Panc1 (cell line): Measurements from ENCODE around the gene TBRG4. TPM values are rescaled to one million over a fixed set of nuclear protein-coding genes. Genes with fewer than 3 reads are reported as not detected.

Experiments used
- ATAC-seq: fragments of 200-7000 bp; cut with Tn5 transposase; 2 replicates; pipeline ENCODE4 v1.9.1; 2020; ENCODE audit warnings: mild to moderate bottlenecking, moderate library complexity
- BruUV-seq: library from RNA; stranded (reverse); fragments of 400-500 nt; replicated peaks from 2 replicates; lab custom pipeline; 2021; lab: Mats Ljungman, UMichigan
- CTCF ChIA-PET: fragments of 300-600 bp; sonication (Branson Sonifier 250); formaldehyde crosslinking; loops from one replicate; lab custom pipeline; 2022; ENCODE audit warnings: antibody characterized with exemption; lab: Charles Lee
- POLR2A ChIA-PET: fragments of 300-600 bp; sonication (Branson Sonifier 250); formaldehyde crosslinking; loops from one replicate; lab custom pipeline; 2022; ENCODE audit warnings: antibody characterized with exemption; lab: Charles Lee
- DNase-seq: peaks from one replicate; pipeline ENCODE4 v3.0.0-alpha.2; 2010; ENCODE audit warnings: low read depth, low spot score
- H3K27ac ChIP-seq: 2 replicates; pipeline ENCODE4 v1.5.1; 2011; ENCODE audit warnings: mild to moderate bottlenecking, low read length, inconsistent platforms
- H3K27me3 ChIP-seq: fragments of 200-500 bp; sonication (Bioruptor generic); 2 replicates; pipeline ENCODE4 v1.6.0; 2014; ENCODE audit warnings: low read length, inconsistent platforms; ENCODE audit not compliant: control insufficient read depth, insufficient read depth
- H3K36me3 ChIP-seq: fragments of 200-500 bp; sonication (Bioruptor generic); 2 replicates; pipeline ENCODE4 v1.5.1; 2014; ENCODE audit warnings: inconsistent platforms, mild to moderate bottlenecking, low read length, moderate library complexity; ENCODE audit not compliant: control insufficient read depth, insufficient read depth
- H3K4me1 ChIP-seq: 2 replicates; pipeline ENCODE4 v1.5.1; 2011; ENCODE audit warnings: inconsistent platforms, mild to moderate bottlenecking, low read length, moderate library complexity; ENCODE audit not compliant: control insufficient read depth, insufficient read depth
- H3K4me3 ChIP-seq, 2 experiments: 2 replicates each; pipeline ENCODE4 v1.5.1; 2011 to 2012; ENCODE audit warnings: low read depth in 2 of 2, low read length in 2 of 2, mild to moderate bottlenecking in 2 of 2, inconsistent platforms in 1 of 2, moderate library complexity in 1 of 2
- H3K9me3 ChIP-seq: fragments of 200-500 bp; sonication (Bioruptor generic); 2 replicates; pipeline ENCODE4 v1.5.1; 2014; ENCODE audit warnings: low read depth, mild to moderate bottlenecking, inconsistent platforms, low read length, moderate library complexity; ENCODE audit not compliant: control insufficient read depth, insufficient read depth
- CTCF ChIP-seq: fragments of 450-650 bp; IDR thresholded peaks from 2 replicates; pipeline ENCODE4 v1.5.1; 2017; ENCODE audit warnings: mild to moderate bottlenecking
- POLR2AphosphoS5 ChIP-seq: IDR thresholded peaks from 2 replicates; pipeline ENCODE4 v1.6.1; 2012; ENCODE audit warnings: mild to moderate bottlenecking, low read depth, low read length, moderate library complexity
- REST ChIP-seq, 2 experiments: IDR thresholded peaks; 2 replicates each; pipeline ENCODE4 v1.6.1; 2011 to 2012; ENCODE audit warnings: low read depth in 2 of 2, control low read depth in 1 of 2, low read length in 1 of 2, mild to moderate bottlenecking in 1 of 2, moderate library complexity in 1 of 2; ENCODE audit not compliant: insufficient read depth in 1 of 2
- SIN3A ChIP-seq: IDR thresholded peaks from 2 replicates; pipeline ENCODE4 v1.6.1; 2012; ENCODE audit warnings: low read depth, mild to moderate bottlenecking, low read length, moderate library complexity, borderline replicate concordance; ENCODE audit not compliant: insufficient read depth
- TCF7L2 ChIP-seq: IDR thresholded peaks from 2 replicates; pipeline ENCODE4 v1.6.1; 2011; ENCODE audit warnings: mild to moderate bottlenecking, low read depth, low read length, inconsistent platforms
- in situ Hi-C: cut with HindIII; loops from 2 replicates; pipeline ENCODE4 v1.10.0; 2016; ENCODE audit warnings: low sequenced_read_pairs, low pct_unique_long_range_greater_than_20kb
- intact Hi-C: fragments of 100-400 bp; cut with micrococcal nuclease; formaldehyde crosslinking; loops from one replicate; pipeline ENCODE4 v1.10.0; 2022; ENCODE audit not compliant: unreplicated experiment
- total RNA-seq: library from RNA; stranded (reverse); gene quantifications from one replicate; pipeline ENCODE4 v1.2.1, GENCODE V29; 2021; ENCODE audit not compliant: unreplicated experiment

TBRG4 gene
- total RNA-seq, 1 experiment from 2014 or later, result 149 TPM

GRCh38 chr7:45082031-45082830 lies 29.3 kb downstream of the TBRG4 start:
- no TSS peak for BruUV-seq
- ATAC-seq, result peak; percentile 27
- Histone ChIP-seq H3K36me3 (no peaks in the 10 kb centered on the region), H3K27ac (no peak overlapping the region), H3K4me3 (no peak overlapping the region), H3K4me1 (no peaks in the 10 kb centered on the region), H3K9me3 (no peaks in the 10 kb centered on the region), H3K27me3 (no peaks in the 10 kb centered on the region)
- CTCF ChIA-PET, result no interaction called here
- TF ChIP-seq CTCF, result no peak
- no peak for TF ChIP-seq SIN3A
- TF ChIP-seq REST (IDR thresholded peaks at IDR 0.05; ENCODE audit: insufficient read depth in 1 of 2, low read depth in 2 of 2, low read length in 1 of 2), result no peak
- TF ChIP-seq POLR2AphosphoS5, result no peak
- no peak for TF ChIP-seq TCF7L2
- DNase-seq, result no peak
- POLR2A ChIA-PET, result no interaction called here
- intact Hi-C loops, result no loop called here
- in situ Hi-C loops, result no loop called here

GRCh38 chr7:45081670-45081974 lies 29.9 kb downstream of the TBRG4 start:
- ChIA-PET CTCF (no interaction called here), POLR2A (no interaction called here)
- Histone ChIP-seq H3K36me3 (peaks cover 2% of the 10 kb centered on the region; the same call in 1 of the 2 replicates), H3K27ac (no peak overlapping the region), H3K27me3 (no peaks in the 10 kb centered on the region), H3K9me3 (no peaks in the 10 kb centered on the region), H3K4me1 (no peaks in the 10 kb centered on the region), H3K4me3 (no peak overlapping the region)
- in situ Hi-C loops, result no loop called here
- intact Hi-C loops, result loop anchor here (2.0 kb wide), 1 partner anchor 55 kb away; no protein-coding TSS in a partner anchor
- DNase-seq, result no peak
- ATAC-seq, result no peak
- no TSS peak for BruUV-seq
- no peak for TF ChIP-seq CTCF
- no peak for TF ChIP-seq REST (IDR thresholded peaks at IDR 0.05; ENCODE audit: insufficient read depth in 1 of 2, low read depth in 2 of 2, low read length in 1 of 2)
- no peak for TF ChIP-seq SIN3A
- no peak for TF ChIP-seq TCF7L2
- no peak for TF ChIP-seq POLR2AphosphoS5
